Lower leg skin (tissue), 4 donors: Measurements from ENCODE around the gene C2CD2L. TPM values are rescaled to one million over a fixed set of nuclear protein-coding genes. Genes with fewer than 3 reads are reported as not detected.

Experiments
- DNase-seq, 2 donors: peaks; one replicate each; pipeline ENCODE4 v3.0.0-alpha.2; 2019; ENCODE audit warnings: low spot score in 2 of 2
- H3K4me3 ChIP-seq: fragments of 200-600 bp; sonication (generic); 2 replicates; pipeline ENCODE4 v1.5.1; 2017; ENCODE audit warnings: mild to moderate bottlenecking, low read depth; ENCODE audit not compliant: poor library complexity, severe bottlenecking
- POLR2A ChIP-seq, 2 donors: fragments of 450-650 bp; IDR thresholded peaks; one replicate each; pipeline ENCODE4 v1.6.1; 2016 to 2017; ENCODE audit warnings: antibody characterized with exemption in 2 of 2, mild to moderate bottlenecking in 1 of 2, moderate library complexity in 1 of 2
- WGBS, 2 donors: methylation state at CpG; one replicate each; pipeline ENCODE4 v1.1.5; 2018; 5-methylcytosine and 5-hydroxymethylcytosine counted together
- intact Hi-C: fragments of 100-400 bp; cut with DNase I; formaldehyde crosslinking; loops from one replicate; pipeline ENCODE4 v1.15.0; 2023; ENCODE audit warnings: low total_unique reads
- total RNA-seq, 4 donors: library from RNA; depleted of rRNA; stranded (reverse); fragments of >200 nt; gene quantifications; one replicate each; pipeline ENCODE4 v1.1.0, GENCODE V29; 2016
- TF ChIP-seq, protein P1 (sequence below), 3 donors: fragments of 450-650 bp; IDR thresholded peaks; one replicate each; pipeline ENCODE4 v1.5.1; 2016; ENCODE audit warnings: antibody characterized with exemption in 3 of 3, mild to moderate bottlenecking in 3 of 3, moderate library complexity in 2 of 3

The C2CD2L gene
- total RNA-seq, 4 donors from 2014 or later = 16.8 to 27.2 (median 22.6) TPM

DNA sequence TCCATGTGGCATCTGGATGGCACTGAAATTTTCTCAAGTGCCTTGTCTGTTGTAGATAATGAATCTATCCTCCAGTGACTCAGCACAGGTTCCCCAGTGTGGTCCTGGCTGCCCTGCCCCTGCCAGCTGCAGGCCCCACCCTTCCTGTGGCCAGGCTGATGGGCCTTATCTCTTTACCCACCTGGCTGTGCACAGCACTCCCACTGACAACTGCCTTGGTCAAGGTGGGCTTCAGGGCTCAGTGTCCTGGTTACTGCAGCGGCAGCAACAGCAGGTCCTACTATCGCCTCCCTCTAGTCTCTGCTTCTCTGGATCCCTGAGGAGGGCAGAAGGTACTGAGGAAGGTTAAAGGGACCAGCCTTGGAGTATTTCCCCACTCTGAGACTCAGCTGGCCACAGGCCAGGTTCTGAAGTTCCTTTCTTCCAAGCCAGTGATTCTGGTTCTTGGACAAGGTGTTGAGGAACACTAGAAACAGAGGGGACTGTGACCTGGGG is 19.4 kb upstream of the C2CD2L start:
- no peak for DNase-seq
- WGBS, 2 donors = 95 to 96% methylated on average over 2 of the region's 2 CpGs
- intact Hi-C loops = no loop called here
- TF ChIP-seq, protein P1, sequence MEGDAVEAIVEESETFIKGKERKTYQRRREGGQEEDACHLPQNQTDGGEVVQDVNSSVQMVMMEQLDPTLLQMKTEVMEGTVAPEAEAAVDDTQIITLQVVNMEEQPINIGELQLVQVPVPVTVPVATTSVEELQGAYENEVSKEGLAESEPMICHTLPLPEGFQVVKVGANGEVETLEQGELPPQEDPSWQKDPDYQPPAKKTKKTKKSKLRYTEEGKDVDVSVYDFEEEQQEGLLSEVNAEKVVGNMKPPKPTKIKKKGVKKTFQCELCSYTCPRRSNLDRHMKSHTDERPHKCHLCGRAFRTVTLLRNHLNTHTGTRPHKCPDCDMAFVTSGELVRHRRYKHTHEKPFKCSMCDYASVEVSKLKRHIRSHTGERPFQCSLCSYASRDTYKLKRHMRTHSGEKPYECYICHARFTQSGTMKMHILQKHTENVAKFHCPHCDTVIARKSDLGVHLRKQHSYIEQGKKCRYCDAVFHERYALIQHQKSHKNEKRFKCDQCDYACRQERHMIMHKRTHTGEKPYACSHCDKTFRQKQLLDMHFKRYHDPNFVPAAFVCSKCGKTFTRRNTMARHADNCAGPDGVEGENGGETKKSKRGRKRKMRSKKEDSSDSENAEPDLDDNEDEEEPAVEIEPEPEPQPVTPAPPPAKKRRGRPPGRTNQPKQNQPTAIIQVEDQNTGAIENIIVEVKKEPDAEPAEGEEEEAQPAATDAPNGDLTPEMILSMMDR (IDR thresholded peaks at IDR 0.05) = no peak
- no peak for TF ChIP-seq POLR2A (IDR thresholded peaks at IDR 0.05)
- no peak overlapping the region for H3K4me3 ChIP-seq

DNA sequence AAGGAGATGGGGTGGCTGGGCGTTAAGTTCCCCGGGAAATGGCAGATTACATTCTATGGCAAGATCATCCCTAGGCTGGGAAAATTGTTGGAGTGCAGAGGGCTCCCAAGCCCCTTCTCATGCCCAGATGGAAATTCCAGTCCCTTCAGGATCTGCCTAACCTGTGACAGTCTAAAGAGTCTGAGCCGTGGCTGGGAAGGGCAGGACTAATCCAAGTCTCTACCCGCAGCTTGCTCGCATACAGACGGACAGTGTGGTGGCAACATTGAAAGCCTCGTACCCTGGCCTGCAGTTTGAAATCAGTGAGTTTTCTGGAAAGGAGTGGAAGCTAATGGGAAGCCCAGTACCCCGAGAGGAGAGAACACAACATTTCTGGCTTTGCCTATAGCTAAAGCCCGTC is 18.7 kb upstream of the C2CD2L start:
- H3K4me3 ChIP-seq = no peak overlapping the region
- intact Hi-C loops = no loop called here
- WGBS, 2 donors = 94% methylated on average over 9 of the region's 9 CpGs
- DNase-seq = no peak
- TF ChIP-seq, protein P1 (IDR thresholded peaks at IDR 0.05) = no peak
- TF ChIP-seq POLR2A (IDR thresholded peaks at IDR 0.05) = no peak

DNA sequence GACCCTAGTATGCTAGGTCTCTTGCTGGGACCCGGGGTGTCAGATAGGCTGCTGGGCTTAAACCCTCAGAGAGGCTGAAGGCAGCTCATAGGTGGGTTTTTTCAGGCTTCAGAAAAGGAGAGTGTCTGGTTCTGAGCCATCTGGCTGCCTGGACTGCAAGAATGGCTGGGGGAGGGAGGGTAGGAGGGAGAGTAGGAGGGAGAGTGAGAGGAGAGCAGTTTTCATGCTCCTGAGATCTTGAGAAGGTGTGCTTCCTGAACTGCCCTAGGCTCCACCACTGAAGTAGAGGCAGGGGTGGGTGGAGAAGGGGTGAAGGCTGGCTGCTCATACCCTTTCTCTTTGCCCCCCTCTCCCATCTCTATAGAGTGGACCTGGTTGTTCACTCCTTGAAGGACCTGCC is 17.8 kb upstream of the C2CD2L start:
- WGBS, 2 donors = 80 to 100% methylated on average over 1 of the region's 1 CpG
- intact Hi-C loops = no loop called here
- TF ChIP-seq, protein P1 (IDR thresholded peaks at IDR 0.05) = no peak
- TF ChIP-seq POLR2A (IDR thresholded peaks at IDR 0.05) = no peak
- no peak overlapping the region for H3K4me3 ChIP-seq
- DNase-seq = no peak

DNA sequence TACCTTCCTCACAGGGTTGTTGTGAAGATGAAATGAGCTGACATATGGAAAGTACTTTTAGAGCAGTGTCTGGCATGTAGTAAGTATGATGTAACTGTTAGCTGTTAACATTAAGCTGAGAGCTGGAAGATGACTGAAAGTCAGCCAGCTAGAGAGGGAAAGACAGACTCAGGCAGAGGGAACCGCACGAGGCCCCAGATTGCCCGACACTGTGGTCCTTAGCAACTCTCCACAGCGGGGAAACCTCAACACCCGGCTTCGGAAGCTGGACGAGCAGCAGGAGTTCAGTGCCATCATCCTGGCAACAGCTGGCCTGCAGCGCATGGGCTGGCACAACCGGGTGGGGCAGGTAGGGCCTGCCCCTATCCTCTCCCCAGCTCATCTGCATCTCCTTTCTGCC is 16.0 kb upstream of the C2CD2L start:
- 67 to 70% methylated on average over 9 of the region's 9 CpGs for WGBS, 2 donors
- no peak for DNase-seq
- TF ChIP-seq POLR2A (IDR thresholded peaks at IDR 0.05) = no peak
- TF ChIP-seq, protein P1 (IDR thresholded peaks at IDR 0.05) = no peak
- H3K4me3 ChIP-seq = no peak overlapping the region
- intact Hi-C loops = no loop called here

DNA sequence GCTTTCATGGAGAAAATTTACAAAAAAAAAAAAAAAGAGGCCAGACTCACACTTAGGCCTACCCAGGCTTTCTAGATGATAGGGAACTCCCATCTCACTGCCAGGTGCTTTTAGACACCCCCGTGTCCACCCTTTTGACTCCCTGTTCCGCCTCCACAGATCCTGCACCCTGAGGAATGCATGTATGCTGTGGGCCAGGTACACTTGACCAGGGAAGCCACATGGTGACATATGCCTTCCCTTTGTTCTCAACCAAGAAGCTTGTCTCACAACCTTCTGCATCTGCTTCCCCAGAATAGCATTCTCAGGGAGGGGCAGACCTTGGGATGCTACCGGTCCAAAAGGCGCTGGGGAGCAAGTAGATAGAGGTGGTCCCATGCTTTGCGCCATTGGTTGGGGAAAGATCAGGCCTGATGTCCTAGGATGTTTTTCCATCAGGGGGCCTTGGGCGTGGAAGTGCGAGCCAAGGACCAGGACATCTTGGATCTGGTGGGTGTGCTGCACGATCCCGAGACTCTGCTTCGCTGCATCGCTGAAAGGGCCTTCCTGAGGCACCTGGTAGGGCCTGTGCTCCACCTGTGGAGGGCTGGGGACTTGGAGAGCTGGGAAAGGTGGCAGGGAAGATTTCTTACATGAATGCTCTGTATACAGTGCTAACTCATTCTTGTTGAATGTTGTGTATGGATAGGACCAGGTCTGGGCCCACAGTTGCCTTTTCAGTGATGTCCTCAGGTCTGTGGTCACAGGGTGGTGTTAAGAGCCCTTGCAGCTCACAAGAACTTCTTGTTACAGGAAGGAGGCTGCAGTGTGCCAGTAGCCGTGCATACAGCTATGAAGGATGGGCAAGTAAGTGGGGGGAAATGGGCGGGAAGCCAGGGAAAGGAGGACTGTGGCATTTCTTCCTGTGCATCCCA is 14.9 kb upstream of the C2CD2L start:
- intact Hi-C loops = no loop called here

More for the DNA sequence above, 14.9 kb upstream of the C2CD2L start:
- no peak for DNase-seq
- 88 to 89% methylated on average over 13 of the region's 13 CpGs for WGBS, 2 donors
- H3K4me3 ChIP-seq = no peak overlapping the region
- TF ChIP-seq, protein P1 (IDR thresholded peaks at IDR 0.05) = no peak
- TF ChIP-seq POLR2A (IDR thresholded peaks at IDR 0.05) = no peak
